SK-N-SH treated with all-trans-retinoic acid at 6 μM for 48 hours (cell line): ENCODE measurements around the gene NME8.

Experiments used
- ATAC-seq: fragments of 200-7000 bp; cut with Tn5 transposase; 3 replicates; pipeline ENCODE4 v1.9.1; 2020; ENCODE audit warnings: mild to moderate bottlenecking, moderate library complexity
- ARNTL ChIP-seq: fragments of 450-650 bp; formaldehyde crosslinking; IDR thresholded peaks from 2 replicates; pipeline ENCODE4 v1.5.0; 2020; ENCODE audit warnings: low read depth, mild to moderate bottlenecking, moderate library complexity, borderline replicate concordance
- BACH2 ChIP-seq: fragments of 250-450 bp; sonication (Bioruptor Pico); IDR thresholded peaks from 2 replicates; pipeline ENCODE4 v1.9.0; 2021; ENCODE audit warnings: mild to moderate bottlenecking, borderline replicate concordance
- CREB5 ChIP-seq: fragments of 250-450 bp; sonication (Bioruptor Pico); IDR thresholded peaks from 2 replicates; pipeline ENCODE4 v1.5.1; 2020; ENCODE audit warnings: low read depth, mild to moderate bottlenecking, moderate library complexity
- CSDC2 ChIP-seq: fragments of 250-450 bp; sonication (Bioruptor Pico); IDR thresholded peaks from 2 replicates; pipeline ENCODE4 v1.5.0; 2020; ENCODE audit warnings: mild to moderate bottlenecking, moderate library complexity
- CSRNP3 ChIP-seq: fragments of 250-450 bp; sonication (Bioruptor Pico); IDR thresholded peaks from 2 replicates; pipeline ENCODE4 v1.5.1; 2021; ENCODE audit warnings: mild to moderate bottlenecking, moderate library complexity
- ESRRG ChIP-seq: fragments of 250-450 bp; sonication (Bioruptor Pico); IDR thresholded peaks from 2 replicates; pipeline ENCODE4 v1.6.1; 2021; ENCODE audit warnings: mild to moderate bottlenecking
- ISL1 ChIP-seq: fragments of 250-450 bp; sonication (Bioruptor Pico); IDR thresholded peaks from 2 replicates; pipeline ENCODE4 v2.1.2; 2022; ENCODE audit warnings: mild to moderate bottlenecking, moderate library complexity
- OSR1 ChIP-seq: fragments of 250-450 bp; sonication (Bioruptor Pico); IDR thresholded peaks from 2 replicates; pipeline ENCODE4 v1.8.0; 2022; ENCODE audit warnings: moderate library complexity, mild to moderate bottlenecking, inconsistent platforms
- PATZ1 ChIP-seq: fragments of 250-450 bp; sonication (Bioruptor Pico); IDR thresholded peaks from 2 replicates; pipeline ENCODE4 v1.8.0; 2020; ENCODE audit warnings: mild to moderate bottlenecking, moderate library complexity, borderline replicate concordance
- POU6F1 ChIP-seq: fragments of 250-450 bp; sonication (Bioruptor Pico); IDR thresholded peaks from 2 replicates; pipeline ENCODE4 v1.8.0; 2021; ENCODE audit warnings: low read depth, mild to moderate bottlenecking, moderate library complexity, borderline replicate concordance
- PPARA ChIP-seq: fragments of 250-450 bp; sonication (Bioruptor Pico); IDR thresholded peaks from 2 replicates; pipeline ENCODE4 v1.5.0; 2020; ENCODE audit warnings: mild to moderate bottlenecking, borderline replicate concordance
- SNAI2 ChIP-seq: fragments of 250-450 bp; sonication (Bioruptor Pico); IDR thresholded peaks from 2 replicates; pipeline ENCODE4 v1.5.0; 2020; ENCODE audit warnings: mild to moderate bottlenecking, moderate library complexity
- TCF4 ChIP-seq: fragments of 250-450 bp; sonication (Bioruptor Pico); IDR thresholded peaks from 2 replicates; pipeline ENCODE4 v1.8.0; 2021; ENCODE audit warnings: mild to moderate bottlenecking, moderate library complexity, borderline replicate concordance
- TOX ChIP-seq: fragments of 250-450 bp; sonication (Bioruptor Pico); IDR thresholded peaks from 2 replicates; pipeline ENCODE4 v1.8.0; 2021; ENCODE audit warnings: mild to moderate bottlenecking, moderate library complexity, borderline replicate concordance
- ZC3H10 ChIP-seq: fragments of 250-450 bp; sonication (Bioruptor Pico); IDR thresholded peaks from 2 replicates; pipeline ENCODE4 v1.5.1; 2021; ENCODE audit warnings: mild to moderate bottlenecking, moderate library complexity
- ZFP3 ChIP-seq: fragments of 250-450 bp; sonication (Bioruptor Pico); IDR thresholded peaks from 2 replicates; pipeline ENCODE4 v1.5.0; 2020; ENCODE audit warnings: mild to moderate bottlenecking, moderate library complexity
- ZFP30 ChIP-seq: fragments of 450-650 bp; formaldehyde crosslinking; IDR thresholded peaks from 2 replicates; pipeline ENCODE4 v1.5.0; 2022; ENCODE audit warnings: mild to moderate bottlenecking, moderate library complexity
- ZNF565 ChIP-seq: fragments of 450-650 bp; formaldehyde crosslinking; conservative IDR thresholded peaks from 2 replicates; pipeline ENCODE4 v1.5.0; 2020; ENCODE audit warnings: low read depth, mild to moderate bottlenecking, moderate library complexity
- ZNF70 ChIP-seq: fragments of 450-650 bp; formaldehyde crosslinking; IDR thresholded peaks from 2 replicates; pipeline ENCODE4 v1.5.0; 2020; ENCODE audit warnings: mild to moderate bottlenecking, moderate library complexity
- ZNF8 ChIP-seq: fragments of 450-650 bp; formaldehyde crosslinking; IDR thresholded peaks from 2 replicates; pipeline ENCODE4 v1.5.0; 2020; ENCODE audit warnings: mild to moderate bottlenecking, moderate library complexity

The NME8 gene

GRCh38 chr7:37924491-37925041, 76.2 kb downstream of the NME8 start (continued):
- TF ChIP-seq TCF4 (CRISPR knock-in tag) = no peak
- TF ChIP-seq ZFP3 = no peak
- TF ChIP-seq ZNF565 (CRISPR knock-in tag) = no peak
- TF ChIP-seq CREB5 = no peak
- no peak for TF ChIP-seq ARNTL
- TF ChIP-seq SNAI2 = no peak
- TF ChIP-seq, all 23 proteins: peak for 0

GRCh38 chr7:37925620-37926019, 77.2 kb downstream of the NME8 start:
- ATAC-seq = no peak
- TF ChIP-seq BACH2 (CRISPR knock-in tag) (no peak), ZFP30 (no peak), ZNF8 (CRISPR knock-in tag) (no peak), ARNTL (no peak), ISL1 (CRISPR knock-in tag) (no peak), SNAI2 (no peak), ZC3H10 (CRISPR knock-in tag) (no peak), PPARA (CRISPR knock-in tag) (no peak), TOX (no peak), ESRRG (CRISPR knock-in tag) (no peak), PATZ1 (CRISPR knock-in tag) (no peak), ZNF565 (CRISPR knock-in tag) (no peak), OSR1 (CRISPR knock-in tag) (no peak), CSRNP3 (CRISPR knock-in tag) (no peak), ZFP3 (no peak), TCF4 (CRISPR knock-in tag) (no peak), ZNF70 (CRISPR knock-in tag) (no peak), POU6F1 (CRISPR knock-in tag) (no peak)
- TF ChIP-seq, all 23 proteins: peak for 0

GRCh38 chr7:37927773-37928444, 79.5 kb downstream of the NME8 start:
- ATAC-seq = no peak

More at GRCh38 chr7:37927773-37928444, 79.5 kb downstream of the NME8 start:
- no peak for TF ChIP-seq CSDC2 (CRISPR knock-in tag)
- no peak for TF ChIP-seq TCF4 (CRISPR knock-in tag)
- no peak for TF ChIP-seq ZNF8 (CRISPR knock-in tag)
- no peak for TF ChIP-seq CSRNP3 (CRISPR knock-in tag)
- no peak for TF ChIP-seq CREB5
- TF ChIP-seq BACH2 (CRISPR knock-in tag) = no peak
